Fibroblast of villous mesenchyme (primary cell): ENCODE measurements around the gene TPCN2. TPM values are rescaled to one million over a fixed set of nuclear protein-coding genes. Genes with fewer than 3 reads are reported as not detected.
A peak's percentile ranks its signal among the peaks of the same experiment; 100 is the strongest.

Experiments
- DNase-seq: peaks from one replicate; pipeline ENCODE4 v3.0.0-alpha.2; 2010; ENCODE audit warnings: low read depth
- H3K4me3 ChIP-seq: 2 replicates; pipeline ENCODE4 v1.5.1; 2011; ENCODE audit warnings: low read depth, mild to moderate bottlenecking, low read length
- small RNA-seq: library from RNA; depleted of rRNA; stranded (forward); fragments of <200 nt; gene quantifications from one replicate; pipeline ENCODE3, GENCODE V24; 2012
- total RNA-seq: library from RNA; depleted of rRNA; stranded (reverse); fragments of >200 nt; gene quantifications from 2 replicates; pipeline ENCODE4 v1.2.3, GENCODE V29; 2012
- TF ChIP-seq, protein P1 (sequence below): IDR thresholded peaks from 2 replicates; pipeline ENCODE4 v1.5.1; 2012; ENCODE audit warnings: low read depth, mild to moderate bottlenecking, low read length; ENCODE audit not compliant: insufficient read depth

The TPCN2 gene
- total RNA-seq, 1 donor: 10.4 TPM

DNA sequence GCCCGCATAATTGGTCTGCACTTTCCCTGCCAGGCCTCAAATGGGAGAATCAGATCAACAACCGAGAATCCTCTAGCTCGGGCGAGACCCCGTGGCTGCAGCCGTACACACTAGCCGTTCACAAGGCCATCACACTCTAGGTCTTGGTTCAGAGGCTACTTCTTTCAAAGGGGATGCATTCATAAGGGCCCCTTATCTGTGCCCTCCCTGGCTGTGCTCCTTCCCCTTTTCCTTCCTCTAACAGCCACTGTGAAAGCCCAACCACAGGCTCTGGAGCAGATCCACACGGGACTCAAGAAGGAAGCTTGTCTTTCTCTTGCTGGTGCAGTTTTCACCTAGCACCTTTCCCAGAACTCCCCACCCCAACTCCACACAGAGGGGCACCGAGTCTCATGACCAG is 131.5 kb downstream of the TPCN2 start:
- H3K4me3 ChIP-seq: no peak overlapping the region
- DNase-seq: no peak
- TF ChIP-seq, protein P1, sequence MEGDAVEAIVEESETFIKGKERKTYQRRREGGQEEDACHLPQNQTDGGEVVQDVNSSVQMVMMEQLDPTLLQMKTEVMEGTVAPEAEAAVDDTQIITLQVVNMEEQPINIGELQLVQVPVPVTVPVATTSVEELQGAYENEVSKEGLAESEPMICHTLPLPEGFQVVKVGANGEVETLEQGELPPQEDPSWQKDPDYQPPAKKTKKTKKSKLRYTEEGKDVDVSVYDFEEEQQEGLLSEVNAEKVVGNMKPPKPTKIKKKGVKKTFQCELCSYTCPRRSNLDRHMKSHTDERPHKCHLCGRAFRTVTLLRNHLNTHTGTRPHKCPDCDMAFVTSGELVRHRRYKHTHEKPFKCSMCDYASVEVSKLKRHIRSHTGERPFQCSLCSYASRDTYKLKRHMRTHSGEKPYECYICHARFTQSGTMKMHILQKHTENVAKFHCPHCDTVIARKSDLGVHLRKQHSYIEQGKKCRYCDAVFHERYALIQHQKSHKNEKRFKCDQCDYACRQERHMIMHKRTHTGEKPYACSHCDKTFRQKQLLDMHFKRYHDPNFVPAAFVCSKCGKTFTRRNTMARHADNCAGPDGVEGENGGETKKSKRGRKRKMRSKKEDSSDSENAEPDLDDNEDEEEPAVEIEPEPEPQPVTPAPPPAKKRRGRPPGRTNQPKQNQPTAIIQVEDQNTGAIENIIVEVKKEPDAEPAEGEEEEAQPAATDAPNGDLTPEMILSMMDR: no peak

DNA sequence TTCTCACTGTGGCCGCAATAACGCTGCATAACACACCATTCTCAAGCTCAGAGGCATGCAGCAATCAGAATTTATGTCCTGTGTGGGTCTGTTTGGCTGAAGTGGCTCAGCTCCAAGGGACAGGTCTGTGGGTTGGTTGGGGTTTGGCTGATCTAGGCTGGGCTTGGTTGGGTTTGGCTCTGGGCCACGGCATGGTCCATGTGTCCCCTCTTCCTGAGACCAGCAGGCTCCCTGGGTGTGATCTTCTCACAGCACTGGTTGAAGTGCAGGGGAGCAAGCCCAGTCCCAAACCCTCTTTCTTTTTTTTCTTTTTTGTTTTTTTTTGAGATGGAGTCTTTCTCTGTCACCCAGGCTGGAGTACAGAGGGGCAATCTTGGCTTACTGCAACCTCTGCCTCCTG is 132.0 kb downstream of the TPCN2 start:
- no peak overlapping the region for H3K4me3 ChIP-seq
- TF ChIP-seq, protein P1: no peak
- DNase-seq: no peak

DNA sequence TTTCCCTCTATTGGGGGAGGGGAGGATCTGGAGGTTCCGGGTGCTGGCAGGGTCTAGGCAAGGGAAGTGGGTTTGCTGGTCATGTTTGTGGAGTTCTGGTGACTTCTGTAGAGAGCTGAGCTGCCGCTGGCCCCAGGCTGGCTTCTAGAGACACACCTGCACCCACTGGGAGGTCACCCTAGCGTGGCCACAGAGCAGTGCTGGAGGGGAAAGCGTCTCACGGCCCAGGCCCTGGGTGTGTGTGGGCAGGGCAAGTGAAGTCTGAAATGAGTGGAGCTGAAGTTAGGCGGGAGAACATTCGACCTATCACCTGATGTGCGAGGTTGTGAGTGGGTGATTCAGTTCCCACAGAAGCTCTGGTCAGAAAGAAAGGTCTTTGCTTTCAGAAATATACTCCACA is 134.9 kb downstream of the TPCN2 start:
- TF ChIP-seq, protein P1: no peak
- DNase-seq: no peak
- H3K4me3 ChIP-seq: no peak overlapping the region

Small RNA genes lying within 50 kb of the gene (small RNA-seq; reads per million reads assigned to genes)
- 0.94 reads per million, percentile 7 among the genes with 10 or more reads in this experiment for gene MIR3164

Other genes with a start within 250 kb of the TPCN2 start
- gene CPT1A, start 207.0 kb upstream of the TPCN2 start, total RNA-seq: 28.7 and 39.7 TPM in 2 replicates
- gene MRPL21, start 145.1 kb upstream of the TPCN2 start, total RNA-seq: 43.5 and 47.1 TPM in 2 replicates
- gene IGHMBP2, start 145.0 kb upstream of the TPCN2 start, total RNA-seq: 9.9 and 14.2 TPM in 2 replicates
- gene MRGPRD, start 67.9 kb upstream of the TPCN2 start, total RNA-seq: not detected in 2 replicates
- 52.8 and 61.3 TPM in 2 replicates for gene MRGPRF, start 35.7 kb upstream of the TPCN2 start, total RNA-seq
- gene SMIM38, start 107.0 kb downstream of the TPCN2 start, total RNA-seq: under 0.01 TPM in 2 replicates
- 0.86 and 3.2 TPM in 2 replicates for gene MYEOV, start 245.2 kb downstream of the TPCN2 start, total RNA-seq